Measurements from ENCODE around the gene ABHD17C.

The ABHD17C gene

DNA sequence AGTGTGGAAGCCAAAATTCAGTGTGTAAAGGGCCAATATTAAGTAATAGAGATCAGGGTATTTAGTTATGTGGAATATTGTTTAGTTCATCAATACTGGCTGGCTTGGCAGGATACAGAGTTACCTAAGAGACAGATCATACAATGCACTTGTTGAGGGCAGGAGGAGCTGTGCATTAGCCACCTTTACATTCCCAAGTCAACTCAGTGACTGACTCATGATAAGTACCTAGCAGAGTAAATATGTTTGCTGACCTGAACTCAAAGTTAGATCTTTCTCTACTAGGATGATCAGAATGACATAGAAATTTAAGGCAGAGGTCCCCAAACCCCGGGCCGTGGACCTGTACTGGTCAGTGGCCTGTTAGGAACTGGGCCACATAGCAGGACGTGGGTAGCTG is 3.5 kb upstream of the ABHD17C start:
- no peak for DNase-seq

DNA sequence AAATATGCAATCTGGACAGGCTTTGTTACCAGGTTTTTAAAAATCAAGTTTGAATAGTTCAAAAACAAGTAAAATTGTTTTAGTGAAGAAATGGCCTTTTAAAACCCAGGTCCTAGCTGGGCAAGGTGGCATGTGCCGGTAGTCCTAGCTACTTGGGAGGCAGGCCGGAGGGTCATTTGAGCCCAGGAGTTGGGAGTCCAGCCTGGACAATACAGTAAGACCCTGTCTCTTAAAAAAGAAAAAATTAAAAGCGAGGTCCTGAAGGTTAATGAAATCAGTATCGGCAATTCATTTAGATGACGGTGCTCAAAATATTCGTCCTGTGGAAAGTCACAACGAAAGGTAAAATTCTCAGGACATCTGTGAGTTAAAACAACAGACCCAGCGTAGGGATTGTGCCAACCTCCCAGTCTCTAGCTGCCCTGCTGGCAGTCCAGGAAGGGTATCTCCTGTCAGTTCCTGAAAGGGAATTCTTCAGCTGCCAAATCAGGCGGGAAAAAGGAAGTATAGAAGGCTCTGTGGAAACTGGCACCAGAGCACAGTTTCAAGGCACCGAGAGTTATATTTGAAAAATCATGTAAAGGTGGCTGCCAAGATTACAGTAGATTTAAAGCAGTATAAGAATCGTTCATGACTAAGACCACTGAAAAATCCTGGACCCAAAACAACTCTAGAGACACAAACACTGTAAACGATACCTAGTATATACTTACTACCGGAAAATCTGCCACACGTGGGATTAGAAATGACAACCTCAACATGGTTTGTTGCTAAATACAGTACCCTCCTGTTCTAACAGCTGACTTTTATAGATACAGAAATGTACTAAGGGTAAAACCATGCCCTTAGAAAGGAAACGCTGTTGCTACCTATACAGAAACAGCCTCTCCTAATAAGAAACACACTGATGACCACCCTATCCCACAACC is 1.2 kb upstream of the ABHD17C start:
- DNase-seq: no peak

GRCh38 chr15:80694611-80695098 is 455 bp upstream of the ABHD17C start:
- DNase-seq: peak; percentile 29 to 35

DNA sequence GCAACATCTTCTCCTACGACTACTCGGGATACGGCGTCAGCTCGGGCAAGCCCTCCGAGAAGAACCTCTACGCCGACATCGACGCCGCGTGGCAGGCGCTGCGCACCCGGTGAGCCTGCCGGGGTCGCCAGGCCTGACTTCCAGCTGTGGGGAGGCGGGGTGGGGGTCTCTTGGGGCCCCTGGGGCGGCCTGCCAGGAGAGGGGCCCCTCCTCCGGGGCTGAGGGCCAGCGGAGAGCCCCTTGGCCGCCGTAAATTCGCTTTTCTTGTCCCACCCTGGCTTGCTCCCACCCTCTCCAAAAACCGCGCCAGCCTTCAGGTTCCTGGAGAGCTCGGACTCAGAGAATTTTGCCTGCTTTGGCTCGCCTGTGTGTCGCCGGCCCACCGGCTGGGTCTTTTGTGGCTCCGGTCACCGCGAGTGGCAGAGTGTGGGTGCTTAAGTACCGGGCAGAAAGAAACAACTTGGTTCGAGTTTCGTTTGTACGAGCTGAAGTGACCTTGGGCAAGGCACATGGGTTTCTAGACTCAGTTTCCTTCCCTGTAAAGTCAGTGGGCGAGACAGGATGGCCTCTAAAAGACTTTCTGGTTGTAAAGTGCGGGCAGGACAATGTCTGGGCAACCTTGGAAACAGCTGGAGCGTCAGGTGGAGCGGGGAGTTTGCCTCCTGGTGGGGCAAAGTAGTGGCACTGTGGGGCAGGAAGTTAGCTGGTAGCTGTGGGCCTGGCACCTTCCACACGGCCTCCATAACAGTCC is 976 bp downstream of the ABHD17C start:
- DNase-seq: peak; percentile 26 to 48

DNA sequence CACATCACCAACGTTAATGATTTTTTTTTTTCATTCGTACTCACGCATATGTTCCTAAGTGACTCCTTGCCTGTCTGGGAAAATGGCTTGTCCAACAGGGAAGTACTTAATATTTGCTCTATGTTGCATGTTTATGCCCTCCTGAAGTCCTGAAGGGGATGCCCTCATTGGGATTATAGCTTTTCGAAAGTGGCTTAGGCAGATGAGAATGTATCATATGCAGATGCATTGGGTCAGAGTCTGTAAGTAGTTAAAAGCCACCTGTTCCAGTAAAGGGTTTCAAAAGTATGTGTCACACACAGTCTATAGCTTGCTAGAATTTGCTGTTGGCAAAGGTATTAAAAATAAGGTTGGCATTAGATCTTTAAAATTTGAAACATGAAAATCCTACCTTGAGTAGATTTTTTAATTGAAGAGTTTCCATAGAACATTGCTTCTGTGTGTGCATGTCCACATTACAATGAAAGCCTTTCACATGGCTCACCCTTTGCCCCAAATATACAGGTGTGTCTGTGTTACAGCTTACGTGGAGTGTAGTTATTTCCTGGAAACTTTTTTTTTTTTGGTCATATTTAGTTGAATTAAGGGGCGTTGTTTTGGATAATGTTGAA is 2.1 kb downstream of the ABHD17C start:
- DNase-seq: no peak

- DNase-seq: no peak
Observed at GRCh38 chr15:80698676-80699075, 3.6 kb downstream of the ABHD17C start.

GRCh38 chr15:80699981-80700380 is 4.9 kb downstream of the ABHD17C start:
- DNase-seq: no peak

DNA sequence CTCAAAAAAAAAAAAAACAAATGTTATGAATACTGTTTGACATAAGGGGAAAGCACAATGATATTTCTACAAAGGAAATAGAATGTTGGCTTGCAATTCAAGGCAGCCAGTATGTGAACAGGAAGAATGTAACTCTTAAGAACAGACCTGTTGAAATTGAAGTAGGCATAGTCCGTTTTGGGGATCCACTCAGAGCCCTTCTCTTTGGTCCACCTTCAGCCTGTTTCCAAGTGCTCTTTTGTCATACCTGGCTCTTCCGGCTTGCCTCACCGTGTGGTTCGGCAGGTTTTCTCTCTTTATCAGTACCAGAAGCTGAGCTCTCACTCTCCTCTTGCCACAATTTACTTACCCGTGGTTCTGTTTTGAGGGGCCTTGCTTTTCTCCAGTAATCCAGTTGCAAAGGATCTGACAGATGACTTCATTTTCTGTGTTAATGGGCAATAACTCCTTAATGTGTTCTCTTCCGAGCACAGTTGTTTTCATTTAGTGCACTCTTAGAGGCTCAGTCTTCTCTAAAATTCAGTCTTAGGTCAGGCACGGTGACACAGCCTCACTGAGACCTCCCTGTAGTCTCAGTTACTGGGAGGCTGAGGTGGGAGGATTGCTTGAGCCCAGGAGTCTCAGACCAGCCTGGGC is 6.7 kb downstream of the ABHD17C start:
- no peak for DNase-seq

DNA sequence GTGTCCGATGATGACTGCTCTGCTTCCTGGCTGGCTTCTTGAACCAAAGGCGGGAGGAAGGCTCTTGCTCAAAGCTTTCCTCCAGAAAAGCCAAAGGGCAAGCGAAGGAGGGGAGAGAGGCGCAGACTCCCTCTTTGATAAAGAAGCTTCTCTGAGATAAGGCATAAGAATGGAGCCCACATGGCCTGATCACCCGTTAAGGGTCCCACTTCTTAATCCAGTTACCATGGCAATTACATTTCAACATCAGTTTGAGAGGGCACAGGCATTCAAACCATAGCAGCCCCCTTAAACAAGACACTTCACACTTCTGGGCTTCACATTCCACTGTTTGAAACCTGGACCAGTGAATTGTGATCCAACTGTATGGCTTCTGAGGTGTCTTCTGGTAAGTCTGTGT is 8.0 kb downstream of the ABHD17C start:
- DNase-seq: no peak

GRCh38 chr15:80703965-80704364 is 8.9 kb downstream of the ABHD17C start:
- DNase-seq: no peak

GRCh38 chr15:80706161-80706560 is 11.1 kb downstream of the ABHD17C start:
- no peak for DNase-seq

GRCh38 chr15:80709542-80709941 is 14.4 kb downstream of the ABHD17C start:
- DNase-seq: no peak

- peak; percentile 59 to 72 for DNase-seq
Observed at GRCh38 chr15:80710635-80711554, 15.8 kb downstream of the ABHD17C start.

- DNase-seq: no peak
Observed at GRCh38 chr15:80711886-80712285, 16.8 kb downstream of the ABHD17C start.

DNA sequence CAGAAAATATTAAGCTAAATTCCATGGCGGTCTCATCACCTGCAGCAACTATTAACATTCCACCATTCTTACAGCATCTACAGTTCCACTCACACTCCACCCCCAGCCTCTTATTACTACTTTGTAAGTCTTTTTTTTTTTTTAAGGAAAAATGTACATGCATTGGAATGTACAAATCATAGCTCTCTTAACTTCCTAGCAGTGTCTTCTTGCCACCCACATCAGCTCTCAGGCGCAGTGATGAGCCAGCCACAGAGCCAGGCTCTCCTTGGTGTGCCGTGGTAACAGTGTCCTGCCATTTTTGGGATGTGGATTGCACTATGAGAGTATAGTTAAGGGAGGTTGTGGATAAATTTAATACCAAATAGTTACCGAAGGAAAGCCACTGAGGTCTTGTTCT is 17.8 kb downstream of the ABHD17C start:
- DNase-seq: no peak

DNA sequence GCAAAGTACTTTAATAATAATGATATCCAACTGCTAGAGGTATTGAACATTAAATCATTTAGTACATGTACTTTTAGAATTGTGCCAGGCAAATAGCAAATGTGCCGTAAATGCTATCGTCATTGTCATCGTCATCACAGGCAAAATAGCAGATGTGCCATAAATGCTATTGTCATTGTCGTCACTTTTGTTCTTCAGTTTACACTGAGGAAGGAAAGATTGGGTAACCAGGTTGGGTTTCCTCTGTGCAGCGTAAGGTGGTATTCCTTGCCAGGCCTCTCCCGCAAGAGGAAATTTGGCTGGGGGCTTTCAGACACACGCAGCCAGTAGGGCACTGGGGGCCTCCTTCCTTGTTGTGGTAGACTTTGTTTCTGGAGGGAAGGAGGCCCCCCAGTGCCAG is 26.4 kb downstream of the ABHD17C start:
- no peak for DNase-seq

GRCh38 chr15:80722811-80723210 is 27.7 kb downstream of the ABHD17C start:
- DNase-seq: no peak

DNA sequence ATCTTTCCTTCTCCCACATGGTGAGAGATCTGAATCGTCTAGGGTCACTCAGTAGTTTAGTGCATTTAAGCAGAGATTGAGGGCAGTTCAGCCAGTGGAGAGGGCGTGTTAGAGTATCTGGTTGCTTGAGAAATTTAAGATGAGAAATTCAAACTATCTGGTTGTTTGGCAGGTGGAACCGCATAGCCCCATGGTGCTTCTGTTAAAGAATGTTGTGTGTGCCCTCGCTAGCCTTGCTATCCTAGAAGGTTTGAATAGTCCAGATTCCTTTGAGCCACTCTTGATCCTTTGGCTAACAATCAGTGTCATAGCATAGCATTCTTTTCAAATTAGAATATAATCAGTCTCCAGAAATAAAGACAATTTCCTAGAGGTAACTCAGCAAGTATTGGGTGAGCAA is 32.1 kb downstream of the ABHD17C start:
- DNase-seq: no peak

DNA sequence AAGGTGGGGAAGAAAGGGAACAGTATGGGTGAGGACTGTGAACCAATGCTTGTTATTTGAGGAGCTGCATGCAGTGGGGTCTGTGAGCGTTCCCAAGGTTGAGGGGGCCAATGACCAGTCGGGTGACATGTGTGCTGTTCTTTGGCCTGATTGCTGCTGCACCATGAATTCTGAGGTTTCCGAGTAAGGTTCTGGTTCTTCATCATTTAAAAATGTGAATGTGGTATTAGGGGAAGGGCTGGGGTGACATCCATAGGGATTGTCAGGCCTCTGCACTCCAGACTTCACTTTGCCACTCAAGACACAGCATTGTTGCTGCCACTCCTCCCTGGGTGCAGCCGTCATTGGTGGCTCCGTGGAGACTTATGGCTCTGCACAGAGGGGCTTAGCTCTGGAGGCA is 32.5 kb downstream of the ABHD17C start:
- no peak for DNase-seq

DNA sequence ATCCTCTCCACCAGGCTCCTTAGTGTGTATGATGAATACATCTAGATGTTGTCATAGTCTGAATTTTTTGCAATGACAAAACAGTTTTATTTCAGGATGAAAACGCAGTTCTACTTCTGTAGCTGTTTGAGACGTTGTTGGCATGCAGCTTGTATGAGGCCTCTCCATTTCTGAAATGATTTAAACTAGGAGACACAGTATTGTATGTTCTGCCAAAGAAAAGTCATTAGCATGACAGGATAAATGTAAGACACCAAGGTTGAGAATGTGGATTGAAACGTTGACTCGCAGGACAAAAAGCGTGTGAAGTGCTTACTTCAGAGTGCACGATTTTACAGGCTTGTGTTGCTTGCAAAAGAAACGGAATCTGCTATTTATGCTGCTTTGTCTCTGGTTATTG is 35.3 kb downstream of the ABHD17C start:
- no peak for DNase-seq

DNA sequence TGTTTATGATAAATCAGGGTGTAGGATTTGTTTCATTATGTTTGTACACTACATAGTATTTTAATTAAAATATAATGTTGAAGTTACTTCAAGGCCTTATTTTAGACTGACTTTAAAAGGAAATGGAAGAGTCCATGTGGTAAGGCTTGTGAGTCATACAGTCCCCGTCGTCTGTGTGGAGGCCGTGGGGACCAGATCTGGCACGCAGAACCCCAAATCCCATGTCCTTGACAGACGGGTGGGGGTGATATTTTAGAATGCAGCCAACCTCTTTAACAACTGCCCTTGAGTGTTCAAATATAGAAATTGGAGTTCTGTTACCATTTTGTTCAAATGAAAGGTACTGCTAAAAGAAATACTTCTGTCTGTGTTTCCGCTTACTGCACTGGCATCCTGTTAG is 35.8 kb downstream of the ABHD17C start:
- DNase-seq: no peak

- no peak for DNase-seq
Observed at GRCh38 chr15:80732167-80732566, 37.1 kb downstream of the ABHD17C start.
